ENCODE results near the gene ASF1A. TPM values are rescaled to one million over a fixed set of nuclear protein-coding genes. Genes with fewer than 3 reads are reported as not detected.

Gene ASF1A
- polyA plus RNA-seq, 3 donors from 2014 or later: 23.8 to 29.2 (median 26.4) TPM

DNA sequence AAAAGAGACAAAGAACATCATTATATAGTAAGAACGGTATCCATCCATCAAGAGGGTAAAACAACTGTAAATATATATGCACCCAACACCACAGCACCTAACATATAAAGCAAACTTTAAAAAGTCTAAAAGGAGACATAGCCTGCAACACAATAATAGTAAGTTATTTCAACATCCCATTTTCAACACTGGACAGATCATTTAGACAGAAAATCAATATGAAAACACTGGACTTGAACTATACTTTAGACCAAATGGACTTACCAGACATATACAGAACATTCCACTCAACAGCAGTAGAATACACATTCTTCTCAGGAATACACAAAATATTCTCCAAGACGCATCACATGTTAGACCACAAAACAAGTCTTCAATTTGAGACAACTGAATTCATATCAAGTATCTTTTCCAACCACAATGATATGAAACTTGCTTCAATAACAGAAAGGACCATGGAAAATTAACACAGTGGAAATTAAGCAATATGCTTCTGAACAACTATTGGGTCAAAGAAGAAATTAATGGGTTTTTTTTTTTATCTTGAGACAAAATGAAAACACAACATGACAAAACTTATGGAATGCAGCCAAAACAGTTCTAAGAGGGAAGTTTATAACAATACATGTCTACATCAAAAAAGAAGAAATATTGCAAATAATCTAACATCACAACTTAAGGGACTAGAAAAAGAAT lies 23.9 kb upstream of the ASF1A start:
- H3K27me3 Mint-ChIP-seq (ENCODE audit: low read depth in 3 of 3): no peaks in the 10 kb centered on the region
- DNase-seq: no peak
- peaks cover 0 to 7% (median 0%) of the 10 kb centered on the region in 3 donors for H3K36me3 Mint-ChIP-seq
- peaks cover 0 to 2% (median 0%) of the 10 kb centered on the region in 6 donors for H3K9me3 Mint-ChIP-seq
- H3K4me3 Mint-ChIP-seq: no peak overlapping the region
- H3K4me1 Mint-ChIP-seq: peaks cover 41 to 73% of the 10 kb centered on the region in 2 donors
- no peak overlapping the region for H3K27ac Mint-ChIP-seq

DNA sequence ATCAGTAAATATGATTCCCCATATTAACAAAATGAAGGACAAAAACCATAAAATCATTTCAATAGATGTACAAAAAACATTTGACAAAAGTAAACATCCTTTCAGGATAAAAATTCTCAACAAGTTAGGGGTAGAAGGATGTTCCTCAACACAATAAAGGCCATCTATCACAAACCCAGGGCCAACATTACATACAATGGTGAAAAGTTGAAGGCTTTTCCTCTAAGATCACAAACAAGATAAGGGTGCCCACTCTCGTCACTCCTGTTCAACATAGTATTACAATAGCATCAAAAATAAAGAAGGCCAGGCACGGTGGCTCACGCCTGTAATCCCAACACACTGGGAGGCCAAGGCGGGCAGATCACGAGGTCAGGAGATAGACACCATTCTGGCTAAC lies 22.6 kb upstream of the ASF1A start:
- Mint-ChIP-seq H3K36me3 (peaks cover 0 to 7% (median 0%) of the 10 kb centered on the region in 3 donors), H3K4me1 (peaks cover 29 to 60% of the 10 kb centered on the region in 2 donors), H3K4me3 (no peak overlapping the region), H3K9me3 (peaks cover 0 to 2% (median 0%) of the 10 kb centered on the region in 6 donors), H3K27me3 (ENCODE audit: low read depth in 3 of 3) (no peaks in the 10 kb centered on the region), H3K27ac (no peak overlapping the region)
- DNase-seq: no peak

DNA sequence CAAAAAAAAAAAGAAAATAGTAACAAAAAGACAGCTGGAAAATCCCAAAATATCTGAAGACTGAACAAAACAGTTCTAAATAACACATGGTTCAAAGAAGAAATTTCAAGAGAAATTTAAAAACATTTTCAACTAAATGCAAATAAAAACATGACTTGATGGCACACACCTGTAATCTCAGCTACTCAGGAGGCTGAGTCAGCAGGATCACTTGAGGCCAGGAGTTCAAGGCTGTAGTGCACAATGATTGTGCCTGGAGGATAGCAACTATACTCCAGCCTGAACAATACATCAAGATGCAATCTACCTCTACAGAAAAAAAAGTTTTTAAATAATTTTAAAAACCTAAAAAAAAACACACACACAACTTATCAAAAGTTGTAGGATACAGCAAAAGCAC lies 21.6 kb upstream of the ASF1A start:
- no peak for DNase-seq
- no peak overlapping the region for H3K4me3 Mint-ChIP-seq
- no peak overlapping the region for H3K27ac Mint-ChIP-seq
- peaks cover 27 to 62% of the 10 kb centered on the region in 2 donors for H3K4me1 Mint-ChIP-seq
- H3K9me3 Mint-ChIP-seq: peaks cover 0 to 2% (median 0%) of the 10 kb centered on the region in 6 donors
- H3K36me3 Mint-ChIP-seq: peaks cover 0 to 7% (median under 1%) of the 10 kb centered on the region in 3 donors
- no peaks in the 10 kb centered on the region for H3K27me3 Mint-ChIP-seq (ENCODE audit: low read depth in 3 of 3)

DNA sequence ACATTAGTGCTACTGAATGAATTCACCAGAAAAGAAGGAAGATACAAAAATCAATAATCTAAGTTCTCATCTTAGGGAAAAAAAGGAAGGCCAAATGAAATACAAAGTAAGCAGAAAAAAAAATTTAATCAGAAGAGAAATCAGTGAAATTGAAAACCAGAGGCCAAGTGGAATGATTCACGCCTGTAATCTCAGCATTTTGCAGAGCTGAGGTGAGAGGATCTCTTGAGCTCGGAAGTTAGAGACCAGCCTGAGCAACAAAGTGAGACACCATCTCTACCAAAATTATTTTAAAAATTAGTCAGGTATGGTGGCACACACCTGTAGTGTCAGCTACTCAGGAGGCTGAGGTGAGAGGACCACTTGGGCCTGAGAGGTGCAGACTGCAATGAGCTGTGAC lies 21.2 kb upstream of the ASF1A start:
- Mint-ChIP-seq H3K4me1 (peaks cover 30 to 66% of the 10 kb centered on the region in 2 donors), H3K27ac (peak overlapping the region in 1 of 6 donors; percentile 10), H3K4me3 (no peak overlapping the region), H3K36me3 (peaks cover 0 to 7% (median 3%) of the 10 kb centered on the region in 3 donors), H3K27me3 (ENCODE audit: low read depth in 3 of 3) (no peaks in the 10 kb centered on the region), H3K9me3 (peaks cover 0 to 2% (median 0%) of the 10 kb centered on the region in 6 donors)
- DNase-seq: no peak

DNA sequence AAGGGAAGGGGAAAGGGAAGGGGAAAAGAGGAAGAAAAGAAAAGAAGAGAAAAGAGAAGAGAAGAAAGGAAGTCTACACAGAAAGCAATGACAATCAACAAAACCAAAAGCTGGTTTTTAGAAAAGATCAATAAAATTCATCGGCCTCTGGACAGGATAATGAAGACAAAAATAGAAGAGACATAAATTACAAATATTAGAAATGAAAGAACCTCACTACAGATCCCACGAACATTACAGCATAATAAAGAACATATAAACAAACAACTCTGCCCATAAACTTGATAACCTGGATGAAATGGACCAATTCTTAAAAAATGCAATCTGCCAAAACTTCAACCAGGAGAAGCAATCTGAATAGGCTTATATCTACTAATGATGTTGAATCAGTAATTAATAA lies 20.7 kb upstream of the ASF1A start:
- Mint-ChIP-seq H3K36me3 (peaks cover 0 to 7% (median 3%) of the 10 kb centered on the region in 3 donors), H3K27me3 (ENCODE audit: low read depth in 3 of 3) (no peaks in the 10 kb centered on the region), H3K9me3 (peaks cover 0 to 2% (median 0%) of the 10 kb centered on the region in 6 donors), H3K27ac (peak overlapping the region in 2 of 6 donors; percentile 24 to 32), H3K4me3 (no peak overlapping the region), H3K4me1 (peaks cover 30 to 67% of the 10 kb centered on the region in 2 donors)
- DNase-seq: no peak

DNA sequence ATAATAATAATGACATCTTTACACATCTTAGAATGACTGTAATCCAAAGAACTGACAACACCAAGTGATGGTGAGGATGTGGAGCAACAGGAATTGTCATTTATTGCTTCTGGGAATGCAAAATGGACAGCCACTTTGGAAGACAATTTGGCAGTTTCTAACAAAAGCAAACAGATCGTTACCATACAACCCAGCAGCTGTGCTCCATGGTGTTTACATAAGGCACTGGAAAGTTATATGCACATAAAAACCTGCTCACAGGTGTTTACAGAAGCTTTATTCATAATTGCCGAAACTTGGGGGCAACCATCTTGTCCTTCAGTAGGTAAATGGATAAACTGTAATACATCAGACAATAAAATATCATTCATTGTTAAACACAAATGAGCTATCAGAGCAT lies 18.3 kb upstream of the ASF1A start:
- DNase-seq: no peak
- peaks cover 0 to 2% (median 0%) of the 10 kb centered on the region in 6 donors for H3K9me3 Mint-ChIP-seq

DNA sequence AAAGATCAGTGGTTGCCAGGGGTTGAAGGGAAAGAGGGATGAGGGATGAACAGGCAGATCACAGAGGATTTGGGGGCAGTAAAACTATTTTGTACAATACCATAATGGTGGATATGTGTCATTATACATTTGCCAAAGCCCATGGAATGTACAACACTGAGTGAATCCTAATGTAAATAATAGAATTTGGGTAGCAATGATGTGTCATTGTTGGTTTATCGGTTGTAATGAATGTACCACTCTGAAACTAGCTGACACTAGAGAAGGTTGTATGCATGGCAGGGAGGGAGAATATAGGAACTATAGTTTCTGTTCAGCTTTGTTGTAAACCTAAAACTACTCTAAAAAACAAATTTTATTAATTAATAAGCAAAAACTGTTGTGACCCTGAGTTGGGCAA lies 17.8 kb upstream of the ASF1A start:
- Mint-ChIP-seq H3K36me3 (peaks cover 0 to 3% (median 3%) of the 10 kb centered on the region in 3 donors), H3K4me1 (peaks cover 19 to 60% of the 10 kb centered on the region in 2 donors), H3K4me3 (no peak overlapping the region)

More for the DNA sequence above, 18.3 kb upstream of the ASF1A start:
- Mint-ChIP-seq H3K27me3 (ENCODE audit: low read depth in 3 of 3) (no peaks in the 10 kb centered on the region), H3K27ac (no peak overlapping the region), H3K36me3 (peaks cover 0 to 7% (median 3%) of the 10 kb centered on the region in 3 donors), H3K4me1 (peaks cover 23 to 60% of the 10 kb centered on the region in 2 donors), H3K4me3 (no peak overlapping the region)

DNA sequence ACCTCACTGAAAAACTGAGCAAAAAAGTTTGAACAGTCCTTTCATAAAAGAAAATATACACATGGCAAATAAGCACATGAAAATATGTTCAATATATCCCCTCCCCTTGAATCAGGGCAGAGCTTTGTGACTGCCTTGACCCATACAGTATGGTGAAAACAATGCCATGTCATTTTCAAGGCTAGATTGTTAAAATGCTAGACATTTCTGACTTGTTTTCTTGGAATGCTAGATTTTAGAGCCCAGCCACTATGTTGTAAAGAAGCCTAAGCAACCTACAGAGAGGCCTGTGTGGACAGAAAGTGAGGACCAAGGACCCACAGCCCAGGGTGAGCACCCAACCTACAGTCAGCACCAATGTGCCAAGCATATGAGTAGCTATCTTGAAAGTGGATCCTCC lies 17.1 kb upstream of the ASF1A start:
- H3K27me3 Mint-ChIP-seq (ENCODE audit: low read depth in 3 of 3): no peaks in the 10 kb centered on the region
- peaks cover 0 to 2% (median 0%) of the 10 kb centered on the region in 6 donors for H3K9me3 Mint-ChIP-seq
- peaks cover 21 to 62% of the 10 kb centered on the region in 2 donors for H3K4me1 Mint-ChIP-seq
- peaks cover 0 to 3% (median 0%) of the 10 kb centered on the region in 3 donors for H3K36me3 Mint-ChIP-seq
- H3K27ac Mint-ChIP-seq: peak overlapping the region in 1 of 6 donors; percentile 61
- DNase-seq: no peak
- no peak overlapping the region for H3K4me3 Mint-ChIP-seq

More for the DNA sequence above, 17.8 kb upstream of the ASF1A start:
- H3K9me3 Mint-ChIP-seq: peaks cover 0 to 2% (median 0%) of the 10 kb centered on the region in 6 donors
- H3K27me3 Mint-ChIP-seq (ENCODE audit: low read depth in 3 of 3): no peaks in the 10 kb centered on the region
- H3K27ac Mint-ChIP-seq: no peak overlapping the region
- DNase-seq: no peak

DNA sequence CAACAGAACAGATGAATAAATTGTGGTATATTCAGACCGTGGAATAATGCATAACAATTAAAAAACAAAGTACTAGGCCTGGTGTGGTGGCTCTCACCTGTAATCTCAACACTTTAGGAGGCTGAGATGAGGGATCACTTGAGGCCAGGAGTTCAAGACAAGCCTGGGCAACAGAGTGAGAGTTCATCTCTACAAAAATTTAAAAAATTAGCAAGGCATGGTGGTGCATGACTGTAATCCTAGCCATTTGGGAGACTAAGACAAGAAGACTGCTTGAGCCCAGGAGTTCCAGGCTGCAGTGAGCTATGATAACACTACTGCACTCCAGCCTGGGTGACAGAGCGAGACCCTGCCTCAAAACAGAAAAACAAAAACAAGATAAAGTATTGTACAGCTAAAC lies 16.1 kb upstream of the ASF1A start:
- H3K9me3 Mint-ChIP-seq: peaks cover 0 to 2% (median 0%) of the 10 kb centered on the region in 6 donors
- peaks cover 28 to 67% of the 10 kb centered on the region in 2 donors for H3K4me1 Mint-ChIP-seq
- peaks cover 0 to 5% (median 3%) of the 10 kb centered on the region in 3 donors for H3K36me3 Mint-ChIP-seq
- no peak overlapping the region for H3K4me3 Mint-ChIP-seq
- no peak for DNase-seq
- H3K27ac Mint-ChIP-seq: no peak overlapping the region
- H3K27me3 Mint-ChIP-seq (ENCODE audit: low read depth in 3 of 3): no peaks in the 10 kb centered on the region

DNA sequence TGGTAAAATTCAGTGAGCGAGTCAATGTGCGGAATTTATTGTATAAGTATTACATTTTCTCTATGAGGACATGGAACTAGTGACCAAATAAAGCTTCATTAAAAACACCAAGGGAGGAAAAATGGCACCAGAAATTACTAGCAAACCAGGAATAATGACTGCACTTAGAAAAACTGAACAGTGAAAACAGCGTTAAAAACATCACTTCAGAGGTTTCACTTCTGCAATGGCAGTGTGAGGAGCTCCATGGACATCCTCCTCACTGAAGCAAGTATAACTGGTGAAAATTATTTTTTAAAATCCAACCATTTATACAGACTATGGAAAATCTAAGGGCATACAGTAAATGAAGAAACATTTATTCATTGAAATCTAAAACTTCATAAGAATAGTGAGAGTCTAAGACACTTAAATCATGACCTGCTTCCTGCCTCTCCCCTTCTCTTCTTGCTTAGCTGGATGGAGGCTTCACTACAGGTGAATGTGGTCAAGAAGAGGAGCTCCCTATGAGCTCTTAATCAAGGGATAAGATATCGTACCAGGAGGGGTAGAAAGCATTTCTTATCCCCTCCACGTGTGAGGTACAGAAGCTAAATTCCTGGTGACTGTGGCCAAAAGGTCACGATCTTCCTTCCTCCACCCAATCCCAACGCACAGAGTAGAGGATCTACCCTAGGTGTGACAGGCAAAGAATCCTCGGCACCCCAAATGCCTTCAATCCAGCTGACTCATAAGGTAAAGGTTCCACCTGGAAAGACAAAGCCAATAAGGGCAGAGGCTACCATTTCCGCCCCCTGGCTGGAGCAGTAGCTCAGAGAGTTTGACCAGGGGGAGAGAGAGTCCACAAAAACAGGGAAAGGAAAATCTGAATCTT lies 12.3 kb upstream of the ASF1A start:
- Mint-ChIP-seq H3K4me1 (peaks cover 25 to 80% of the 10 kb centered on the region in 2 donors), H3K27me3 (ENCODE audit: low read depth in 3 of 3) (no peaks in the 10 kb centered on the region), H3K4me3 (no peak overlapping the region), H3K27ac (peak overlapping the region in 1 of 6 donors; percentile 6), H3K9me3 (peaks cover 0 to 2% (median 0%) of the 10 kb centered on the region in 6 donors), H3K36me3 (peaks cover 0 to 6% (median 3%) of the 10 kb centered on the region in 3 donors)
- DNase-seq: no peak

DNA sequence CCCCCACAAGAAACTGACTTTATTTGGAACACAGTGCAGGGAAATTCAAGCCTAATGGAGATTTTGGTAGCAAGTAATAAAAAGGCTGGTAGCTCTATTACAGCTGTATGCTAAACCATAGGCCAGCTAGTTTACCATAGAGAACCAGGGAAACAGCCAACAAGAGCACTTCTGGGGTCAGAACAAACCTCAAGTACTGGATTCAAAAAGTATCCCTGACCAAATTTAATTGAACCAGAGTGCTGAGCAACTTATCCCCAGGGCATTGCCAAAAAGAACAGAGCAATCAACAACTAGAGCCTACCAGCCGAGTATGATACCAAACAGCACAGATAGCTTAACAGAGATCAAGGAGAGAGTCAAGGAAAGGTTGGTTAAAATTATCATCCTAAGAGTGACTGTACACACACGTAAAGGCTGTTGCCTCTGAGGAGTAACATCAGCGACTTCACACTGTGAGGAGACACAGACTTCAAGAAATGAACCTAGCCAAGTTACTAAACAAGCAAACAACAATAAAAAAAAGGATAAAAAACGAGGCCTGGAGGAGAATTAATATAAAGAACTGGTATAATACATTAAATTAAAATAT lies 11.5 kb upstream of the ASF1A start:
- Mint-ChIP-seq H3K36me3 (peaks cover 0 to 9% (median 2%) of the 10 kb centered on the region in 3 donors), H3K9me3 (peaks cover 0 to 2% (median 0%) of the 10 kb centered on the region in 6 donors), H3K4me3 (no peak overlapping the region), H3K27me3 (ENCODE audit: low read depth in 3 of 3) (no peaks in the 10 kb centered on the region), H3K27ac (no peak overlapping the region), H3K4me1 (peaks cover 26 to 80% of the 10 kb centered on the region in 2 donors)
- DNase-seq: no peak

DNA sequence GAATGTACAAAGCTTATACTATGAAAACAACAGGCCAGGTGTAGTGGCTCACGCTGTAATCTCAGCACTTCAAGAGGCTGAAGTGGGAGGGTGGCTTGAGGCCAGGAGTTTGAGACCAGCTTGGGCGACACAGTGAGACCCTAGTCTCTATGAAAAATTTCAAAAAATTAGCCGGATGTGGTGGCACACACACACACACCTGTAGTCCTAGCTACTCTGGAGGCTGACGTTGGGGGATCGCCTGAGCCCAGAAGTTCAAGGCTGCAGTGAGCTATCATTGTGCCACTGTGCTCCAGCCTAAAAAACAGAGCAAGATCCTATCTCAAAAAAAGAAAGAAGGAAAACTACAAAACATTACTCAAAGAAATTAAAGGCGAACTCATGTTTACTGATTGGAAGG lies 7.3 kb upstream of the ASF1A start:
- peaks cover 25 to 82% of the 10 kb centered on the region in 2 donors for H3K4me1 Mint-ChIP-seq
- H3K27ac Mint-ChIP-seq: peak overlapping the region in 1 of 6 donors; percentile 41
- H3K27me3 Mint-ChIP-seq (ENCODE audit: low read depth in 3 of 3): no peaks in the 10 kb centered on the region
- no peak for DNase-seq
- H3K9me3 Mint-ChIP-seq: no peaks in the 10 kb centered on the region
- peaks cover 0 to 9% (median 2%) of the 10 kb centered on the region in 3 donors for H3K36me3 Mint-ChIP-seq
- H3K4me3 Mint-ChIP-seq: no peak overlapping the region

DNA sequence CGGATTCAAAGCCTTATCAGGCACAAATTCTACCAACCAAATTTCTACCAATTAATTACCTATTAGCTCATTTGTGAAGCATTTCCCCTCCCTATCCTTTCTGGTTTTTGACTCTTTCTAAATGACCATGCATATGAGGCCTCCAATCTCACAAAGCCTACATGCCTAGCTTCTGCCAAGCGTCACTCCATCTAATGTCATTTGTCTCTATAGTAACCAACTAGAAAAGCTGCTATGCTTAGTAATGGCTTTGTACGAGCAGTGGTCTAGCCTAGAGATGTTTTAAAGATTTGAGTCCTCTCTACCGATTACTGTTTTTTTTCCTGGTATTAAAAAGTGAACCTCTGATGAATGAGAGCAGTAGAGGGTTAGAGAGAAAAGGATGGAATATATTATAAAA lies 4.8 kb upstream of the ASF1A start:
- no peaks in the 10 kb centered on the region for H3K9me3 Mint-ChIP-seq
- H3K27me3 Mint-ChIP-seq (ENCODE audit: low read depth in 3 of 3): peaks cover 9 to 10% (median 10%) of the 10 kb centered on the region in 3 donors
- H3K27ac Mint-ChIP-seq: peak overlapping the region in 1 of 6 donors; percentile 39
- peaks cover 33 to 82% of the 10 kb centered on the region in 2 donors for H3K4me1 Mint-ChIP-seq
- H3K4me3 Mint-ChIP-seq: no peak overlapping the region
- peaks cover 0 to 4% (median 2%) of the 10 kb centered on the region in 3 donors for H3K36me3 Mint-ChIP-seq
- DNase-seq: no peak
